Right kidney (tissue), 1 donor: Measurements from ENCODE around the gene MGMT.
A peak's percentile ranks its signal among the peaks of the same experiment; 100 is the strongest.

Experiments used
- DNase-seq: peaks from one replicate; pipeline ENCODE4 v3.0.0-alpha.2; 2016

Gene MGMT

GRCh38 chr10:129541748-129542487 is 74.9 kb downstream of the MGMT start:
- no peak for DNase-seq

GRCh38 chr10:129542589-129542988 is 75.5 kb downstream of the MGMT start:
- DNase-seq, result no peak

GRCh38 chr10:129544205-129545202 is 77.5 kb downstream of the MGMT start:
- DNase-seq, result no peak

GRCh38 chr10:129545261-129545660 is 78.2 kb downstream of the MGMT start:
- DNase-seq, result no peak

- DNase-seq, result no peak
These were observed 79.1 kb downstream of the MGMT start for GRCh38 chr10:129546106-129546505.

- no peak for DNase-seq
These were observed 80.6 kb downstream of the MGMT start for GRCh38 chr10:129547608-129548007.

- no peak for DNase-seq
These were observed 81.6 kb downstream of the MGMT start for GRCh38 chr10:129548600-129548999.

DNA sequence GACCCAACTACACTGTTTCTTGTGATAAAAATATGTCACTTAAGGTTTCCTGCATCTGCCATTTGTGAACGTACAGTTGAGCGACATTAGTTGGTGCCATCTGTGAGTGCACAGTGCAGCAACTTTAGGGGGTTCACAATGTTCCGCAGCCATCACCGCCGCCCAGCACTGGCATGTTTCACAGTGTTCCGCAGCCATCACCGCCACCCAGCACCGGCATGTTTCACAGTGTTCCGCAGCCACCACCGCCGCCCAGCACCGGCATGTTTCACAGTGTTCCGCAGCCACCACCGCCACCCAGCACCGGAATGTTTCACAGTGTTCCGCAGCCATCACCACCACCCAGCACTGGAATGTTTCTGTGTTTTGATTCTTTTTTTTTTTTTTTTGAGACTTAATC is 83.0 kb downstream of the MGMT start:
- DNase-seq, result no peak

GRCh38 chr10:129550658-129551057 is 83.6 kb downstream of the MGMT start:
- DNase-seq, result no peak

- no peak for DNase-seq
These were observed 85.1 kb downstream of the MGMT start for GRCh38 chr10:129552119-129552518.

- DNase-seq, result no peak
These were observed 86.9 kb downstream of the MGMT start for GRCh38 chr10:129553928-129554327.

GRCh38 chr10:129556316-129556715 is 89.3 kb downstream of the MGMT start:
- DNase-seq, result no peak

- no peak for DNase-seq
These were observed 93.3 kb downstream of the MGMT start for GRCh38 chr10:129560361-129560760.

DNA sequence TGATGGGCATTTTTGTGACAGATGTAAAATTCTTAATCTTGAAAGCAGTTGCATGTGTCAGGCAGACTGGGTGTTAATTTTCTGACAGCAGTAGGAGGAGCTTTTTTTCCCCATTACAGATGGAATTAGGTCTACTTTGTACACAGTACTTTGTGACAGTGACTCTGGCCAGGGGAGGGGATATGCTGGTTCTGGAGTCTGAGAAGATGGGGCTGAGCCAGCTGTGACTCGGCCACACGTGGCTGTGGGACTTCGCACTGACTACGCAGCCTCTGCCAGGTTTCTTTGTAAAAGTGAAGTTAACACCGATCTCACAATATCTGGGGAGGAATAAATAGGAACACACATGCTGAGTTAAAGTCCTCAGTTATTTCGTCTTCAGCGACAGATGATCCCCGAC is 95.4 kb downstream of the MGMT start:
- no peak for DNase-seq

DNA sequence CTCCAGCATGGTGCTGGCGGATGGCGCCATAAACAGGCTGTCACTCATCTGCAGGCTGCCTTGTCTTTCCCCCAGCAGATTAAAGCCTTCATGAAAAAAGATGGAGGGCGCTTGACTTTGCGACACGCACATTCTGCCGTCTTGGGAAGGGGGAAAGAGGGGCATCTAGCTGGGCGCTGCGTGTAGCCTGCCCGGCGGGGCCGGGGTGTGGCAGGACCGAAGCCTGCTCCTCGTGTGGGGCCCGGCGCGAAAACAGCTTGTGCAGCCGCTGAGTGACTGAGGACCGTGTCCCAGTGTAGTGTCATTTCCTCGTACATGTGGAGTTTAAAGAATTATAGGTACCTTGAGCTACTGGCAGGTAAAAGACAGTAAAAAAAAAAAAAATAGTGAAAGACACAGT is 97.9 kb downstream of the MGMT start:
- no peak for DNase-seq

DNA sequence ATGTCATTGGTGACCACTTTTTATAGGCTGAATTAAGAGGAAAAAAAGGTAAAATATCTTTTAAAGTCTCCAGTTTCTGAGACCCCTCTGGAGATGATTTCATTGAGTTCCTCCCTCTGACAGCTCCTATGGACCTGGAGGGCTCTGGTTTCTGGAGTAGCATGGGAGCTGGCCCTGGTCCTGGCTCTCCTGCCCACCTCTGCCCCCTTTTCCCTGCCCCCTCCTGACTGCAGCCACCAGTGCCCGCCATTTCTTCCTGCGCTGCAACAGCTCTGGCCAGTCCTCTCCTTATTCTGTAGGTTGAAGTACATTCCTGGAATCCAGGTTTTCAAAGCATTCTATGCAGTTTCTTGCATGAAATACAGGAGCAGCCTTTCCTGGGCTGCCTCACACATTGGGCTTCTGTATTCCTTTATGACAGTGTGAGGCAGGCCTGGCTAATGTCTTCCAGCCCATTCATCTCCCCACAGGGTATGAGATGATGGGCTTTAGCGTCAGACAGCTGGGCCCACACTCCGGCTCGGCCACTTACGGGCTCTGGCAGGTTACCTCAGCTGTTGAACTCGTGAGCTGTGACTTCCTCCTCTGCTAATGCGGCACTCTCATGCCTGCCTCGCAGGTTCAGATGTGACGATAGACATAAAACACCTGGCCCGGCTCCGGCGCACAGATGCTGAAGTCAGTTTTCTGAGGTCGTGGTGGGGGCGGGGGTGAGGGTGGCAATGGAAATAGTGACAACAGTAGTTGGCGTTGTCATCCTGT is 101.7 kb downstream of the MGMT start:
- peak; percentile 39 for DNase-seq

DNA sequence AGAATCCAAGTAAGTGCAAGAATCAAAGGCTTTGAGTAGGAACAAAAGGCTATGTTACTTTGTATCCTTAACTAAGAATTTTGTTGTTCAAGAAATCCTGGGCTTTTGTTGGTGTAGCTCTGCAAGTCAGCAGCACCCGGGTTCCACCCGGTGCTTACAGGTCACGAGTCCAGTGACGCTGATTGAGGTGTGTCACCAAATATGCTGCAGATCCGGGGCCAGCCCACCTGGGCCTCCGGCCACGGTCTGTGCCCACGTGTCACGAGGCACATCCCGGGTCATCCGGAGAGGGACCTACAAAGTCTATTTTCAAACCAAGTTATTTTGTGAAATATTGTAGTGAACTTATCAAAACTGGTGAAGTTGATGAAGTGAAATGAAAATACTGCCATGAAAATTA is 103.1 kb downstream of the MGMT start:
- DNase-seq, result no peak

- DNase-seq, result no peak
These were observed 112.2 kb downstream of the MGMT start for GRCh38 chr10:129579228-129579627.

- DNase-seq, result no peak
These were observed 113.0 kb downstream of the MGMT start for GRCh38 chr10:129580010-129580409.

- no peak for DNase-seq
These were observed 113.9 kb downstream of the MGMT start for GRCh38 chr10:129580901-129581300.

DNA sequence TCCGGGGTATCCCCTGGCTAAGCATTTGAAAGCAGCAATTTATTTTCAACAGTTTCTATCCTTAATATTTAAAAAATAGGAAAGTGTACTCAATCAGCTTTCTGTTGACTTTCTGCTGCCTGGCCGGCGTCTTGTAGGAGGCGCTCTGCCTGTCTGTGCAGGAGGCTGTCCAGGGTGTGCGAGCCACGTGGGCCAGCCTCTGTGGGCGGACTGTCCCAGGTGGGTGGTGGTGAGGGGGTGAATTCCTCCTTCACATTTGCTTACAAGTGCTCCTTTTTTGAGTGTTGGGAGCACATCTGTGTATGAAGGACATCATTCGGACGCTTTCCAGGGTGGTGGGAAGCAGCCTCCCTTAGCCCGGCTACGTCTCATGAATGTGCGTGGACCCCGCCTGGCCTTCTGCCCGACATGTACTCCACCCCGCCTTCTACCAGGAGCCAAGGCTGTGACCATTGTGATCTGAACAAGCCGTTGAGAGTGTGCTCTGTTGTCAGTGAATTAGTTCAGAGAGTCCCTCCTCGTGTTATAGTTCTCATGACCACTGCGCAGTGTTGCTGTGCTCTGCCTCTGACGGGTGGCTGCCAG is 114.9 kb downstream of the MGMT start:
- DNase-seq, result no peak

- DNase-seq, result no peak
These were observed 116.8 kb downstream of the MGMT start for GRCh38 chr10:129583831-129584230.
